ENCODE data around the gene PCYOX1L. TPM values are rescaled to one million over a fixed set of nuclear protein-coding genes. Genes with fewer than 3 reads are reported as not detected.
"Not testable (repeated sequence)": the region's sequence is repeated elsewhere in the genome, so short reads cannot be mapped to it uniquely, and the experiment has no call there.

The PCYOX1L gene
- total RNA-seq, 1 experiment from 2014 or later: 8.3 TPM

GRCh38 chr5:149387982-149388381 lies 30.1 kb downstream of the PCYOX1L start:
- Histone ChIP-seq H3K4me2 (no peak overlapping the region), H3F3A (ENCODE audit: insufficient read depth, low read depth) (no peaks in the 10 kb centered on the region), H3K9me2 (ENCODE audit: insufficient read depth) (no peaks in the 10 kb centered on the region), H3K27ac (no peak overlapping the region), H3K36me3 (ENCODE audit: low read depth) (no peaks in the 10 kb centered on the region), H3K9me3 (ENCODE audit: insufficient read depth, low read depth) (no peaks in the 10 kb centered on the region), H3K4me3 (no peak overlapping the region), H2AFZ (no peak overlapping the region), H3K4me1 (replicated peaks; ENCODE audit: insufficient read depth) (no peaks in the 10 kb centered on the region), H3K27me3 (ENCODE audit: insufficient read depth, low read depth) (no peaks in the 10 kb centered on the region), H3K79me2 (ENCODE audit: low read depth) (no peaks in the 10 kb centered on the region), H4K20me1 (ENCODE audit: insufficient read depth) (no peaks in the 10 kb centered on the region)
- CTCF ChIA-PET: interaction anchor here (0.7 kb wide), 1 partner anchor 51 kb away, joined by 16 read pairs; no protein-coding TSS in a partner anchor
- POLR2A ChIA-PET (ENCODE audit: unreplicated experiment): interaction anchor here (0.5 kb wide), 1 partner anchor 30 kb away, joined by 4 read pairs; the partner anchor contains the start of gene PCYOX1L
- TF ChIP-seq EZH2 (IDR thresholded peaks at IDR 0.05; ENCODE audit: low read depth): no peak
- TF ChIP-seq CTCF (conservative IDR thresholded peaks at IDR 0.05): no peak
- no peak for DNase-seq
- no TSS peak for BruUV-seq (replicated peaks)
- intact Hi-C loops (cut with micrococcal nuclease; ENCODE audit: unreplicated experiment): no loop called here

- H3K36me3 ChIP-seq (ENCODE audit: low read depth): no peaks in the 10 kb centered on the region
- no peaks in the 10 kb centered on the region for H3K79me2 ChIP-seq (ENCODE audit: low read depth)
- H2AFZ ChIP-seq: no peak overlapping the region
- H3K9me3 ChIP-seq (ENCODE audit: insufficient read depth, low read depth): no peaks in the 10 kb centered on the region
- BruUV-seq (replicated peaks): no TSS peak
- no peak overlapping the region for H3K4me2 ChIP-seq
- H3K9me2 ChIP-seq (ENCODE audit: insufficient read depth): no peaks in the 10 kb centered on the region
- H4K20me1 ChIP-seq (ENCODE audit: insufficient read depth): no peaks in the 10 kb centered on the region
- no peaks in the 10 kb centered on the region for H3F3A ChIP-seq (ENCODE audit: insufficient read depth, low read depth)
- no peaks in the 10 kb centered on the region for H3K27me3 ChIP-seq (ENCODE audit: insufficient read depth, low read depth)
- intact Hi-C loops (cut with micrococcal nuclease; ENCODE audit: unreplicated experiment): no loop called here
- TF ChIP-seq EZH2 (IDR thresholded peaks at IDR 0.05; ENCODE audit: low read depth) (no peak), CTCF (conservative IDR thresholded peaks at IDR 0.05) (no peak)
- POLR2A ChIA-PET (ENCODE audit: unreplicated experiment): interaction anchor here (0.5 to 0.7 kb wide), 2 partner anchors 12 to 31 kb away, joined by 4 to 5 read pairs; partner anchors contain the start of gene PCYOX1L
- H3K27ac ChIP-seq: no peak overlapping the region
- no peak overlapping the region for H3K4me3 ChIP-seq
- DNase-seq: no peak
- CTCF ChIA-PET: no interaction called here
- no peaks in the 10 kb centered on the region for H3K4me1 ChIP-seq (replicated peaks; ENCODE audit: insufficient read depth)
Observed at GRCh38 chr5:149388498-149389190, 30.8 kb downstream of the PCYOX1L start.

GRCh38 chr5:149389552-149390495 lies 32.0 kb downstream of the PCYOX1L start:
- H3K27ac ChIP-seq: no peak overlapping the region
- no peaks in the 10 kb centered on the region for H3F3A ChIP-seq (ENCODE audit: insufficient read depth, low read depth)
- H3K36me3 ChIP-seq (ENCODE audit: low read depth): no peaks in the 10 kb centered on the region
- H3K4me1 ChIP-seq (replicated peaks; ENCODE audit: insufficient read depth): no peaks in the 10 kb centered on the region
- H3K9me2 ChIP-seq (ENCODE audit: insufficient read depth): no peaks in the 10 kb centered on the region
- ChIA-PET POLR2A (ENCODE audit: unreplicated experiment) (no interaction called here), CTCF (interaction anchor here (0.6 to 0.7 kb wide), 2 partner anchors 16 to 37 kb away, joined by 4 to 5 read pairs; no protein-coding TSS in a partner anchor)
- no peak overlapping the region for H2AFZ ChIP-seq
- no TSS peak for BruUV-seq (replicated peaks)
- DNase-seq: no peak
- H3K27me3 ChIP-seq (ENCODE audit: insufficient read depth, low read depth): no peaks in the 10 kb centered on the region
- H3K4me3 ChIP-seq: no peak overlapping the region
- intact Hi-C loops (cut with micrococcal nuclease; ENCODE audit: unreplicated experiment): no loop called here
- no peak overlapping the region for H3K4me2 ChIP-seq
- no peaks in the 10 kb centered on the region for H4K20me1 ChIP-seq (ENCODE audit: insufficient read depth)
- H3K79me2 ChIP-seq (ENCODE audit: low read depth): no peaks in the 10 kb centered on the region
- H3K9me3 ChIP-seq (ENCODE audit: insufficient read depth, low read depth): no peaks in the 10 kb centered on the region
- no peak for TF ChIP-seq EZH2 (IDR thresholded peaks at IDR 0.05; ENCODE audit: low read depth)
- no peak for TF ChIP-seq CTCF (conservative IDR thresholded peaks at IDR 0.05)

DNA sequence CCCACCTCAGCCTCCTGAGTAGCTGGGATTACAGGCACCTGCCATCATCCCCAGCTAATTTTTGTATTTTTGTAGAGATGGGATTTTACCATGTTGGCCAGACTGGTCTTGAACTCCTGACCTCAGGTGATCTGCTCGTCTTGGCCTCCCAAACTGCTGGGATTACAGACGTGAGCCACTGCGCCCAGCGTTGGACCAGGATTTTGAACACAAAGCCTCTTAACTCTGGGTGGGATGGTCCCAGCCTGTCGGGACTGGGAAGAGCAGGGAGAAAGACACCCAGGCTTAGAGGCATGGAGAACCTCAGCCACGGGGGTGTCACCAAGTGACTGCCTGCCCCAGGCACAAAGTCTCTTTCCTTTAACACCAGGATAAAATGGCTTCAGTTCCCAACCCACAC lies 33.2 kb downstream of the PCYOX1L start:
- H3K9me2 ChIP-seq (ENCODE audit: insufficient read depth); H4K20me1 ChIP-seq (ENCODE audit: insufficient read depth); H3K9me3 ChIP-seq (ENCODE audit: insufficient read depth, low read depth); DNase-seq; BruUV-seq (replicated peaks); H3K27me3 ChIP-seq (ENCODE audit: insufficient read depth, low read depth); H3K4me1 ChIP-seq (replicated peaks; ENCODE audit: insufficient read depth); H2AFZ ChIP-seq; H3K79me2 ChIP-seq (ENCODE audit: low read depth); H3K4me3 ChIP-seq; H3F3A ChIP-seq (ENCODE audit: insufficient read depth, low read depth); intact Hi-C loops (cut with micrococcal nuclease; ENCODE audit: unreplicated experiment); H3K36me3 ChIP-seq (ENCODE audit: low read depth); H3K27ac ChIP-seq; H3K4me2 ChIP-seq: not testable (repeated sequence)
- ChIA-PET CTCF (interaction anchor here (1.2 kb wide), 1 partner anchor 43 kb away, joined by 4 read pairs; no protein-coding TSS in a partner anchor), POLR2A (ENCODE audit: unreplicated experiment) (interaction anchor here (0.6 kb wide), 1 partner anchor 32 kb away, joined by 4 read pairs; no protein-coding TSS in a partner anchor)

All from PC-9 (cell line).